Skin epidermis (tissue), 12 donors: Measurements from ENCODE around the gene MME.

Source experiments
- H3K27ac ChIP-seq, 21 experiments: fragments of 200-600 bp; sonication (generic) in 11 of 21; one replicate each; pipeline ENCODE4 v1.5.0; 2020; ENCODE audit warnings: mild to moderate bottlenecking in 3 of 21, inconsistent platforms in 2 of 21, moderate library complexity in 2 of 21
- H3K4me3 ChIP-seq, 7 experiments: fragments of 200-600 bp; sonication (generic) in 2 of 7; one replicate each; pipeline ENCODE4 v1.5.0; 2020; ENCODE audit warnings: inconsistent platforms in 2 of 7, mild to moderate bottlenecking in 2 of 7, moderate library complexity in 1 of 7

The MME gene

DNA sequence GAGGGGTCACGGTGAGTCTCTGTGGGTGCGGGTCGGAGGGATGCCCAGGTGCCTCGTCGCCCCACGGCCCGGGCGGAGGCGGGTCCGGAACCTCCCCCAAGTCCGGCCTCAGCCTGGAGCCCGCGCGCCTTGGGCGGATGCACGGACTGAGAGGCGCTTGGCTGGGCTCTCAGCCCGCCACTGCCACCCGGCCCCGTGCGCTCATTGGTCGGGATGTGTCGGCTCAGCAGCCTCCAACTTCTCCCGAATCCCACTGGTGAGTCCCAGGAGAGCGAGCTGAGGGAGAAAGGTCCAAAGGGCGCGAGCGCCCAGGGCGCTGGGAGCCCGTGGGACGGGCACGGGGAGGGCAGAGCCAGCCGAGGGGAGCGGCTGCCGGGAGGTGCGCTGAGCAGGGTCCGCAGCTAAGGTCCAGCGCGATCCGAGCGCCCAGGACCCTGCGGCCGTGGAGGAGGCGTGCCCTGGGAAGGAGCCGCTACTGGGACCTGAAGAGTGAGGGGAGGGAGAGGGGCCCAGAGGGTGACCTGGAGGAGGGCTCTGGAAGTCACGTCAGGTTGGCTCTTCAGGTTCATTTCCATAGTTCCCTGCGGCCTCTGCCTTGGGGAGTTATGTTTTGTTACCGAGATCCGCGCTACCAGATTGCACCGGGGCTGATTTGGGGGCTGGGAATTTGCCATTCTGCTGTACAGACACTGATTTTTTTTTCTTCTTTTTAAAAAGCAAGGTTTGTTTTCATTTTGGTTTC is at the start of gene MME:
Gene MME, plus strand, starts transcription at position 574 of the 742 bp plus-strand sequence. CDS start 3,849 bp downstream, outside the sequence.
- H3K4me3 ChIP-seq = peak within 1 kb of the TSS; percentile 33 to 57 (median 42)
- H3K27ac ChIP-seq = peak within 1 kb of the TSS in 12 of 21 experiments; percentile 37 to 80 (median 62)

DNA sequence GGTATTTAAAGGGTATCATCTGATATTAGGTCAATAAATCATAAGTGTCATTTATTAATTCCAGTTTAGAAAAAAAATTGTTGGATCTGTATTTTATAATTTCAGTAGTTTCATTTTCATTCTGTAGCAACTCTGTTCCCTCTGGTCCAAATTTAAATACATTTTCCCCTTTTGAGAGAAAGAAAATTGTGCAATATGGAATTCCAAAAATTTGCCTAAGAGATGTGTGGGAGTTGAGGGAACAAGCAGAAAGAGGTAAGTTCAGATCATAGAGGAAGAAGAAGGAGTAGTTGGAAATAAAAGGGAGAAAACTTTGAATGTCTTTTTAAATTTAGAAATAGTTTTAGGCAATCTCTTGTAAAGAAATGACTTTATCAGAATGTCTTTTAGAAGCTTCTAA is 48.9 kb upstream of the MME start:
- Histone ChIP-seq H3K4me3 (no peak overlapping the region), H3K27ac (peak overlapping the region in 3 of 21 experiments; percentile 3 to 55 (median 11))

DNA sequence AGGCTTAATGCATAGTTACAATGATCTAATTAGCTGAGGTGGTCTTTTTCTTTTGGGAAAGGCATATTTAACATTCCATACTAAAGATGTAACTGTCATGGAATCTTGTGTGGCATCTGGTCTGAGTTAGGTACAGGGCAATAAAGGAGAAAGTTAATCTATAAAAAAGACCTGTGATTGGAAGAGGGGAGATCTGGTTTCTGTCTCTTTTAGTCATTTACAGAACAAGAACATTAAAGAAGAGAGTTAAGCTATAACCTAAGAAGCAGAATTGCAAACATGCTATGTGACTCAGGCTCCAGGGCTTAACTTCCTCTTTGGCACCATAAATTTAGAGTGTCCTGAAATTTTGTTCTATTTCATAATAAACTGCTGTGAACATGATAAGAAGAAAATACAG is 47.2 kb upstream of the MME start:
- peak overlapping the region in 2 of 21 experiments; percentile 3 to 55 for H3K27ac ChIP-seq
- H3K4me3 ChIP-seq = no peak overlapping the region

DNA sequence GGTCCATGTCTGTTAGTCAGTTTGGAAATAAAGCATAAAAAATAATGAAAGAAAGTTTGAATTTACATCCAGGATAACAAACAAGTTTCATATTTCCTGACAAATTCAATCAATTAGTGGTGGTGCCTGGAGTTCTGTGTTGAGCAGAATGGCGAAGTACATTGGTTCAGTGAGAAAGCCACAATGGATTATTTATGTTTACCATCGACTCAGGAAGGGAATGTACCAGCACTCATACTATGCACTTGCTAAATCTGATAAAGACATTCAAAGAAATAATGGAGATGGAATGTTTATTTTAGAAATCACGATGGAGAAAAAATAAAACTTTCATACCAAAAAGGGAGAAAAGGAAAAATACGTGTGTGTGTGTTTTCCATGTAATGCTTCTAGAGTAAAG is 45.3 kb upstream of the MME start:
- no peak overlapping the region for H3K27ac ChIP-seq

DNA sequence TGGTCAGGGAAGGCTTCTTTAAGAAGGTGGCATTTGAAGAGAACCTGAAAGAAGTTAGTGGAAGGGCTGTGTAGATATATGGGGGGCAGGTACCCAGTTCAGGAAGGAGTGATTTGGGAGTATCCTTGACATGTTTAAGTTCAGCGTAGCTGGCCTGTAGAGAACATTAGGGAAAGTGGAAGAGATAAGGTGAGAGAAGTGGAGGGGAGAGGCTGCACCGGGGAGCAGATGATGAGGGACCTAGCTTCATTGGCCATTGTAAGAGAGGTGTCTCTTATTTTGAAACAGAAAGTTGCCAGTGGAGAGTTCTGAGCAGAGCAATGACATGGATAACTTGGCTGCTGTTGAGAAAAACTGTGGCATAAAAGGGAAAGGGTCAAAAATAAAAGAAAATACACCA is 44.6 kb upstream of the MME start:
- Histone ChIP-seq H3K27ac (no peak overlapping the region), H3K4me3 (no peak overlapping the region)

More for the DNA sequence above, 45.3 kb upstream of the MME start:
- no peak overlapping the region for H3K4me3 ChIP-seq

- Histone ChIP-seq H3K27ac (no peak overlapping the region), H3K4me3 (no peak overlapping the region)
Measured at GRCh38 chr3:155037508-155038202, 42.5 kb upstream of the MME start.

DNA sequence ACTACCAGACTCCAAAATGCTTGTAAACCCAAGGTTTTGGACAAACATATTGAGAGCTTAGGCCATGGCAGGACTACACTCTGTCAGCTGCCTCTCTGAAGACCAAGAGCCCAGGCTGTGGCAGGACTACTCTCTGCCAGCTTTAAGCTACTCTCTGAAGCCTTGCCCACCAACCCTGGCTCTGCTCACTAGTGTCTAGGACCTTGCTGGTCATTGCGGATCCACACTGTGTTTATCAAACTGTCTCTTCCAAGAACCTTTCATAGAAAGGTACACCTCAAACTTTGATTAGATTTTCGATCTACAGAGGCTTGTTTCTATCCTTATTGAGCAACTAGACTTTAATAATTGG is 41.9 kb upstream of the MME start:
- H3K27ac ChIP-seq = no peak overlapping the region
- no peak overlapping the region for H3K4me3 ChIP-seq

- H3K4me3 ChIP-seq = no peak overlapping the region
- no peak overlapping the region for H3K27ac ChIP-seq
Measured at GRCh38 chr3:155046935-155047334, 33.2 kb upstream of the MME start.

GRCh38 chr3:155047672-155048071 is 32.4 kb upstream of the MME start:
- Histone ChIP-seq H3K27ac (no peak overlapping the region), H3K4me3 (no peak overlapping the region)

GRCh38 chr3:155049959-155050358 is 30.2 kb upstream of the MME start:
- no peak overlapping the region for H3K27ac ChIP-seq
- H3K4me3 ChIP-seq = no peak overlapping the region

DNA sequence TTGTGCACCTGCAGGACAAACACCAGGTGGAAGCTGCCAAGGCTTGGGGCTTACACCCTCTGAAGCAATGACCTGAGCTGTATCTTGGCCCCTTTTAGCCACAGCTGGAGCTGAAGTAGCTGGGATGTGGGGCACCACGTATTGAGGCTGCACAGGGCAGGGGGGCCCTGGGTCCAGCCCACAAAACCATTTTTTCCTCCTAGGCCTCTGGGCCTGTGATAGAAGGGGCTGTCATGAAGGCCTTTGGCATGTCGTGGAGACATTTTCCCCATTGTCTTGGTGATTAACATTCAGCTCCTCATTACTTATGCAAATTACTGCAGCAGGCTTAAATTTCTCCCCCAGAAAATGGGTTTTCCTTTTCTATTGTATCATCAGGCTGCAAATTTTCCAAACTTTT is 27.6 kb upstream of the MME start:
- no peak overlapping the region for H3K27ac ChIP-seq
- no peak overlapping the region for H3K4me3 ChIP-seq

DNA sequence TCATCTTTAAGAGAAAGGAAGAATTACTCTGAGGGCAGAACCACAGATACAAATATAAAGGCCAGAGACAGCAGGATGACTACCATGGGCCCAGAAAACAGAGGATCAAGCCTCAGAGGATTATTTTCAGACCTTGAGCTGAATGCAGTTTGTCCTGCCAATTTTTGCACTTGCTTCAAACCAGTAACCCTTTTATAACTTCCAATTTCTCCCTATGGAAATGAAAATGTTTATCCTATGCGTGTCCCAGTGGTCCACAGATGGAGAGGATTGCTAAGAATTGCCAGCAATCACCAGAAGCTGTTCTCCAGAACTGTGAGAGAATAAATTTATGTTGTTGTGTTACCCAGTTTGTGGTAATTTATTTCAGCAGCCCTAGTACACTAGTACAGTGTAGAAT is 26.4 kb upstream of the MME start:
- no peak overlapping the region for H3K27ac ChIP-seq
- H3K4me3 ChIP-seq = no peak overlapping the region

- H3K27ac ChIP-seq = peak overlapping the region in 2 of 21 experiments; percentile 10 to 50
- H3K4me3 ChIP-seq = no peak overlapping the region
Measured at GRCh38 chr3:155064920-155065319, 15.2 kb upstream of the MME start.

GRCh38 chr3:155065537-155065936 is 14.6 kb upstream of the MME start:
- Histone ChIP-seq H3K4me3 (no peak overlapping the region), H3K27ac (peak overlapping the region in 1 of 21 experiments; percentile 10)

GRCh38 chr3:155069729-155070128 is 10.4 kb upstream of the MME start:
- Histone ChIP-seq H3K27ac (peak overlapping the region in 2 of 21 experiments; percentile 32 to 75), H3K4me3 (no peak overlapping the region)

- peak overlapping the region in 5 of 21 experiments; percentile 1 to 75 (median 32) for H3K27ac ChIP-seq
- H3K4me3 ChIP-seq = no peak overlapping the region
Measured at GRCh38 chr3:155070316-155070715, 9.8 kb upstream of the MME start.

- Histone ChIP-seq H3K4me3 (no peak overlapping the region), H3K27ac (peak overlapping the region in 5 of 21 experiments; percentile 1 to 75 (median 32))
Measured at GRCh38 chr3:155070932-155071387, 9.2 kb upstream of the MME start.

DNA sequence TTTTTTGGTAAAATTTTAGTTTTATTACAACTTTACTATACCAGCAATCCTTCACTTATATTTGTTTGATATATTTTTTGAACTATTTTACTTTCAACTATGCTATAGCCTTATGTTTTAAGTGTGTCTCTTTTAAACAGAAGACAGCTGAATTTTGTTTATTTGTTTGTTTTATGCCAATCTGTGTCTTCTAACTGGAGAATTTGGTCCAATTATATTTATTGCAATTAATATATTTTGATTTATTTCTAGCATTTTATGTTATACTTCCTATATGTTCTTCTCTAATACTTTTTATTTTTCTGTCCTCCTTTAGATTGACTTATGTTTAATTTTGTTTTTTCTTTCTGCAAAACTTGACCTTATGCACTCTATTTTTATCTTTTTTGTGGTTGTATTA is 4.9 kb upstream of the MME start:
- no peak overlapping the region for H3K27ac ChIP-seq
- no peak overlapping the region for H3K4me3 ChIP-seq

DNA sequence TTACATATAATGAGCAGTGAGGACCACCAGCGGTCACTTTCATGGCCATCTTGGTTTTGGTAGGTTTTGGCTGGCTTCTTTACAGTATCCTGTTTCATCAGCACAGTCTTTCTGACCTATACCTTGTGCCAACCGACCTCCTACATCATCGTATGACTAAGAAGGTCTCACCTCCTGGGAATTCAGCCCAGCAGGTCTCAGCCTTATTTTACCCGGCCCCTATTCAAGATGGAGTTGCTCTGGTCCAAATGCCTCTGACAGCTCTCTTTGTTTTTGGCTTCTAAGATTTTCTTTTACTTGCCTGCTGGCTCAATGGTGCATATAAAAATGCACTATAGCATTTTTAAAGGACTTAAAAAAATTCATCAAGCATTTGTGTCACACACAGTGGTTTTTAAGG is 3.2 kb upstream of the MME start:
- no peak overlapping the region for H3K27ac ChIP-seq
- H3K4me3 ChIP-seq = no peak overlapping the region

DNA sequence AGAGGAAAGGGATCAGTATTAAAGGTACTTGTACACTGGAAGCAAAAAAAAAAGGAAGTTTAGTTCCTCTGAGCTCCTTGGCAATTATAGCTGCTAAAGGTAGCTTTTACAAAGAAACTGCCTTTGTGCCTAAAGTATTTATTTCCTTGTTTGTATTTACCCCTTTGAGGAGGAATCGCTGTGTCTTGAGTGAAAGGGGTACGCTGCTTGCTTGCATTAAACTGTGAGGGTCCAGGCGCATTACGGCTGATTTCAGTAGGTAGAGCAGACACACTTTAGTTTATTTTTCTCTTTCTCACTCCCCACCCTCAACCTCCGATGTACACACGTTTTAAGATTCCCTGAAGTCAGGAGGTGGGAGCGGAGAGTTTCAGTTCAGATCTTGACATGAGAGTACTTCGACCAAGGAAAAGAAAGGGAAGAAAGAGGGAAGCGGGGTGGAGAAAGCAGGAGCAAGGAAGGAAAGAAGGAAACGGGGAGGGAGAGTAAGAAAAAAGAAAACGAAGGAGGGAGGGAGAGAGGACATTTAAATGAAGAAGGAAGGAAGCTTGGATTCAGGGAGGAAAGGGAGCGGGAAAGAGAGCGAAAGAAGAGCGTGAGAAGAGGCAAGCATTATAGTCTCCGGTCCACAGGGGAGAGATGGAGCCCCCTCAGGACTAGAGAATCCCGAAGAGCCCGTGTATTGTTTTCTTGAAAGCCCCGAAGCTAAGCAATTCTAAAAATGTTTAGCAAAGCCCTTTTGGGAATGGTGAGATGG is 1.2 kb upstream of the MME start:
- Histone ChIP-seq H3K4me3 (peak overlapping the region; percentile 33 to 57 (median 42)), H3K27ac (peak overlapping the region in 9 of 21 experiments; percentile 17 to 80 (median 65))

DNA sequence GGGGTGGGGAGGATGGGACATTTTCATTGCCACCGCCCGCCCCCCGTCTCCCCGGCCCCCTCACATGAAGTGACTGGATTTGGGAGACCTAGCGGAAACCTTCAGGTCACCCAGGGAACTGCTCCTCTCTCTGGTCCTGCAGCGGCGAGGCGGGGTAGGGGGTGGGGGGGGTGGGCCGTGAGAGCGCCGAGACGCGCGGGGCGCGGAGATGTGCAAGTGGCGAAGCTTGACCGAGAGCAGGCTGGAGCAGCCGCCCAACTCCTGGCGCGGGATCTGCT is 712 bp upstream of the MME start:
- Histone ChIP-seq H3K4me3 (peak overlapping the region; percentile 33 to 57 (median 42)), H3K27ac (peak overlapping the region in 11 of 21 experiments; percentile 37 to 80 (median 60))
